Activated CD4-positive, alpha-beta memory T cell treated with anti-CD3 and anti-CD28 coated beads, Interleukin-2, amount 10 ng/mL, durations not matched to agents 7 days and 5 days (primary cell): ENCODE measurements around the gene ZNF304. TPM values are rescaled to one million over a fixed set of nuclear protein-coding genes. Genes with fewer than 3 reads are reported as not detected.
A peak's percentile ranks its signal among the peaks of the same experiment; 100 is the strongest.
"Not testable (repeated sequence)": the region's sequence is repeated elsewhere in the genome, so short reads cannot be mapped to it uniquely, and the experiment has no call there.

Experiments
- CTCF ChIA-PET: fragments of 350-600 bp; sonication (Branson Sonifier 250); formaldehyde crosslinking; loops from one replicate; lab custom pipeline; 2021; ENCODE audit warnings: antibody characterized with exemption, inconsistent platforms; lab: Charles Lee
- POLR2A ChIA-PET: fragments of 350-600 bp; sonication (Branson Sonifier 250); formaldehyde crosslinking; loops from one replicate; lab custom pipeline; 2021; ENCODE audit warnings: antibody characterized with exemption; lab: Charles Lee
- DNase-seq: peaks from one replicate; pipeline ENCODE4 v3.0.0-alpha.2; 2020
- H3K27ac Mint-ChIP-seq: one replicate; pipeline ENCODE4 v1.8.0; 2021; ENCODE audit warnings: mild to moderate bottlenecking, mixed read lengths
- H3K27me3 Mint-ChIP-seq: one replicate; pipeline ENCODE4 v1.8.0; 2021; ENCODE audit warnings: mixed read lengths
- H3K36me3 Mint-ChIP-seq: one replicate; pipeline ENCODE4 v1.8.0; 2021; ENCODE audit warnings: low read depth, mixed read lengths
- H3K4me1 Mint-ChIP-seq: one replicate; pipeline ENCODE4 v1.8.0; 2021; ENCODE audit warnings: mixed read lengths
- H3K4me3 Mint-ChIP-seq: one replicate; pipeline ENCODE4 v1.8.0; 2021; ENCODE audit warnings: mild to moderate bottlenecking, mixed read lengths
- H3K9me3 Mint-ChIP-seq: one replicate; pipeline ENCODE4 v1.8.0; 2021; ENCODE audit warnings: mixed read lengths
- total RNA-seq, 2 experiments: library from RNA; stranded (reverse); gene quantifications; one replicate each; pipeline ENCODE4 v1.2.3, GENCODE V29; 2021

The ZNF304 gene
- total RNA-seq, 2 experiments from 2014 or later, result 7.9 to 9.1 TPM

GRCh38 chr19:57363688-57364181, 12.7 kb downstream of the ZNF304 start:
- ChIA-PET CTCF (interaction anchor here (1.5 kb wide), 1 partner anchor 13 kb away, joined by 3 read pairs; the partner anchor contains the start of gene ZNF304), POLR2A (interaction anchor here (0.7 to 1.8 kb wide), 5 partner anchors 13 to 451 kb away, joined by 3 to 9 read pairs (median 3); partner anchors contain the start of genes ZNF304, ZNF416, ZNF548 and ZNF552)
- no peaks in the 10 kb centered on the region for H3K27me3 Mint-ChIP-seq
- peaks cover 17% of the 10 kb centered on the region for H3K4me1 Mint-ChIP-seq
- H3K4me3 Mint-ChIP-seq, result peak overlapping the region; percentile 82
- no peak for DNase-seq
- peaks cover 40% of the 10 kb centered on the region for H3K9me3 Mint-ChIP-seq
- peaks cover 42% of the 10 kb centered on the region for H3K36me3 Mint-ChIP-seq
- peak overlapping the region; percentile 90 for H3K27ac Mint-ChIP-seq

DNA sequence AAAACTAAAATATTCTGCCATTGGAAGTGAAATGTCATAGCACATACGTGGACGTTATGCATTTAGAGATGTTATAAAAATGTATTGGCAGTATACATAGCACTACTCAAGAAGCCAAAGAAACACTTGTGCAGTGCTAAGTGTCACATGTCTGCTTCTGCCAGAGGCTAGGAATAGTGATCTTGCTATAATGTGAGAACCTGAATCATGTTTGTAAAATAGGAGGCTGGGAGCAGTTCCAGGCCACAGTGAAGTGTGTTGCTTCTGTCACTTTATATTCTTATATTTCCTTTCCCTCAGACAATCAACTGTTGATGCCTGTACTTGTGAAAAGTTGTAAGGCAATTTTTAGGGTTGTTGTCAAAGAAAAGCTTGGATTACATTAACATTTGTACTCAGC, 15.7 kb downstream of the ZNF304 start:
- no peak overlapping the region for H3K27ac Mint-ChIP-seq
- no peak for DNase-seq
- ChIA-PET POLR2A (no interaction called here), CTCF (interaction anchor here (0.6 kb wide), 1 partner anchor 972 kb away, joined by 3 read pairs; no protein-coding TSS in a partner anchor)
- no peak overlapping the region for H3K4me3 Mint-ChIP-seq
- H3K27me3 Mint-ChIP-seq, result no peaks in the 10 kb centered on the region
- peaks cover 17% of the 10 kb centered on the region for H3K4me1 Mint-ChIP-seq
- H3K9me3 Mint-ChIP-seq, result peaks cover 41% of the 10 kb centered on the region
- H3K36me3 Mint-ChIP-seq, result peaks cover 58% of the 10 kb centered on the region

GRCh38 chr19:57374179-57374578, 23.1 kb downstream of the ZNF304 start:
- no peak overlapping the region for H3K27ac Mint-ChIP-seq
- H3K36me3 Mint-ChIP-seq, result peaks cover 94% of the 10 kb centered on the region
- H3K27me3 Mint-ChIP-seq, result no peaks in the 10 kb centered on the region
- H3K4me3 Mint-ChIP-seq, result no peak overlapping the region
- peaks cover 73% of the 10 kb centered on the region for H3K9me3 Mint-ChIP-seq
- DNase-seq, result no peak
- CTCF ChIA-PET, result no interaction called here
- POLR2A ChIA-PET, result no interaction called here
- no peaks in the 10 kb centered on the region for H3K4me1 Mint-ChIP-seq

DNA sequence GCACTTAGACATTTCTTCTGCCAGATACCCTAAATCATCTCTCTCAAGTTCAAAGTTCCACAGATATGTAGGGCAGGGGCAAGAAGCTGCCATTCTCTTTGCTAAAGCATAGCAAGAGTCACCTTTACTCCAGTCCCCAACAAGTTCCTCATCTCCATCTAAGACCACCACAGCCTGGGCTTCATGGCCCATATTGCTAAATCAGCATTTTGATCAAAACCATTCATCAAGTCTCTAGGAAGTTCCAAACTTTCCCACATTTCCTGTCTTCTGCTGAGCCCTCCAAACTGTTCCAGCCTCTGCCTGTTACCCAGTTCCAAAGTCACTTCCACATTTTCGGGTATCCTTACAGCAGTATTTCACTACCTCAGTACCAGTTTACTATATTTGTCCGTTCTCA, 23.6 kb downstream of the ZNF304 start:
- H3K27ac Mint-ChIP-seq, H3K4me3 Mint-ChIP-seq, CTCF ChIA-PET, H3K27me3 Mint-ChIP-seq, H3K4me1 Mint-ChIP-seq, POLR2A ChIA-PET, DNase-seq: not testable (repeated sequence)
- peaks cover 75% of the 10 kb centered on the region for H3K9me3 Mint-ChIP-seq
- H3K36me3 Mint-ChIP-seq, result peaks cover 95% of the 10 kb centered on the region

GRCh38 chr19:57376151-57376550, 25.1 kb downstream of the ZNF304 start:
- ChIA-PET POLR2A (no interaction called here), CTCF (no interaction called here)
- Mint-ChIP-seq H3K36me3 (peaks cover 88% of the 10 kb centered on the region), H3K27me3 (no peaks in the 10 kb centered on the region), H3K4me1 (no peaks in the 10 kb centered on the region), H3K9me3 (peaks cover 79% of the 10 kb centered on the region), H3K4me3 (no peak overlapping the region), H3K27ac (no peak overlapping the region)
- no peak for DNase-seq

- CTCF ChIA-PET, result no interaction called here
- POLR2A ChIA-PET, result no interaction called here
- no peak overlapping the region for H3K27ac Mint-ChIP-seq
- H3K4me1 Mint-ChIP-seq, result no peaks in the 10 kb centered on the region
- H3K4me3 Mint-ChIP-seq, result no peak overlapping the region
- no peaks in the 10 kb centered on the region for H3K27me3 Mint-ChIP-seq
- DNase-seq, result no peak
- peaks cover 67% of the 10 kb centered on the region for H3K9me3 Mint-ChIP-seq
- H3K36me3 Mint-ChIP-seq, result peaks cover 73% of the 10 kb centered on the region
These were observed 26.6 kb downstream of the ZNF304 start for GRCh38 chr19:57377498-57378146.

GRCh38 chr19:57380923-57381322, 29.9 kb downstream of the ZNF304 start:
- no peaks in the 10 kb centered on the region for H3K27me3 Mint-ChIP-seq
- POLR2A ChIA-PET, result no interaction called here
- DNase-seq, result no peak
- peaks cover 58% of the 10 kb centered on the region for H3K9me3 Mint-ChIP-seq
- H3K27ac Mint-ChIP-seq, result no peak overlapping the region
- no peak overlapping the region for H3K4me3 Mint-ChIP-seq
- CTCF ChIA-PET, result no interaction called here
- no peaks in the 10 kb centered on the region for H3K4me1 Mint-ChIP-seq
- peaks cover 41% of the 10 kb centered on the region for H3K36me3 Mint-ChIP-seq

- DNase-seq, result no peak
- ChIA-PET POLR2A (no interaction called here), CTCF (no interaction called here)
- no peaks in the 10 kb centered on the region for H3K4me1 Mint-ChIP-seq
- H3K4me3 Mint-ChIP-seq, result no peak overlapping the region
- H3K36me3 Mint-ChIP-seq, result peaks cover 25% of the 10 kb centered on the region
- H3K27ac Mint-ChIP-seq, result no peak overlapping the region
- peaks cover 55% of the 10 kb centered on the region for H3K9me3 Mint-ChIP-seq
- no peaks in the 10 kb centered on the region for H3K27me3 Mint-ChIP-seq
These were observed 31.9 kb downstream of the ZNF304 start for GRCh38 chr19:57382806-57383488.

DNA sequence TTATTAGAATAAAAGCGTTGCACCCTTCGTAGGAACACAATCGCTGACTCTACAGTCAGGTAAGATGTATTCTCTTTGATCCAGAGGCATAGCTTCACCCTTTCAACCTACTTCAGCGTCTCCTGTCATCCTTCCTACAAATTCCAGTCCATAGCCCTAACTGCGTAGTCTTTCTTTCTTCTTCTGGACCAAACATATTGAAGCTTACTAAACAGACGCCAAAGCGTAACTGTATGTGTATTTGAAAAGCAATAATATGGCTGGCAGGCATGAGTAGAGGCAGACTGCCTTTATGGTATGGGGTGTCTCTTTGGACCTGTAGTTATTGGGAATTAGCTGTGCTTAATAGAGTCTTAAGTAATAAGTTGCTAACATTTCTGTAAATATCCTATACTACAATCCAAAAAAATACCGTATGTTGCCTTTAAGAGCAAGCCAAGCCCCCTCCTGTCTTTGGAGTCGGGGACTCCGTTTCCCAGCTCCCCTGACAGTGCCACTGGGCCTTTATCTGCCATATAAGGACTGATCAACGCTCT, 38.2 kb downstream of the ZNF304 start:
- Mint-ChIP-seq H3K27ac (peak overlapping the region; percentile 87), H3K27me3 (no peaks in the 10 kb centered on the region), H3K4me1 (peaks cover 39% of the 10 kb centered on the region), H3K9me3 (peaks cover 38% of the 10 kb centered on the region), H3K36me3 (peaks cover 51% of the 10 kb centered on the region), H3K4me3 (peak overlapping the region; percentile 98)
- DNase-seq, result no peak
- ChIA-PET POLR2A (interaction anchor here (0.8 to 2.0 kb wide), 12 partner anchors 9 to 794 kb away, joined by 3 to 12 read pairs (median 4); partner anchors contain the start of genes TRAPPC2B, ZNF134, ZNF264 and ZNF417), CTCF (interaction anchor here (1.5 to 1.7 kb wide), 2 partner anchors 22 to 38 kb away, joined by 3 to 5 read pairs; partner anchors contain the start of gene ZNF304)

DNA sequence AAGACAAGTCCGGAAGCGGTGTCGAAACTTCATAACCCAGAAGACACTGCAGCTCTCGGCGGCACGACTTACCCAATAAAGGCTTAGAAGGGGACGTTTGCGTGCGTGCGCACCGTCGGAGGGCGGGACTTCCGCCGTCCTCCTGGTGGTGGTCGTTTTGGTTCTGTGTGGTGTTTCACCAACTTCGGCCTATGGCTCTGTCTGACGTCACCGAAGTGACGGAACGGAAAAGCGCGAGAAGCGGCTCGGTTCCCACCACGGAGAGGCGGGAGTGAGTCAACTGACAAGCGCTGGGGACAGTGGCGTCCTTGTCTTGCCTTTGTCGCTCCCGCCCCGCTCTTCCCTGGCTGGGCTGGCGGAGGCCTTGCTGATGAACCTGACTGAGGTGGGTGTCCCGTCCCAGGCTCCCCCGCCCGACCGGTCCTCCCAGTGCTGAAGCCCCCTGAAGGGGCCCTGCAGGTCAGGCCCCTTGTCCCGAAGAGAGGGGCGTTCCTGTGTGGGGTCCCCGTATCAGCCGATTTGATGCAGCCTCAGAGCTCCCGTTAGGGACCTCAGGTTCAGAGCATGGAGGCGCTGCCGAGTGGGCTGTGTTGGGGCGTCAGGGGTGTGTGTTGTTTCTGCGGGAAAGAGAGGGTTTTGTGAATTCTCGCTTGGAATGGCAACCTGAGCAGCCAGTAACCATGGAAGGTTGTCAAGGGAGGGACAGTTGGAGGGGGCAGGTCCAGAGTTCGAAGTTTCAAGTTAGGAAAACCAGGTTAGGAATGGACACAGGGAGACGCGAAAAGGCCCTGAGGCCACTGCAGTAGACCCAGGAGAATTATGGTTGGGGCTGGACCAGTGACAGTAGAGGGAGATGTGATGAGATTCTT, 38.9 kb downstream of the ZNF304 start, which contains the start of gene ZNF548:
Gene ZNF548, plus strand, starts transcription at position 125 of the 869 bp plus-strand sequence. Its CDS starts 246 bp downstream, at position 371.
- H3K36me3 Mint-ChIP-seq, result peaks cover 58% of the 10 kb centered on the region

GRCh38 chr19:57395710-57396109, 44.6 kb downstream of the ZNF304 start:
- peaks cover 90% of the 10 kb centered on the region for H3K36me3 Mint-ChIP-seq
- H3K27me3 Mint-ChIP-seq, result no peaks in the 10 kb centered on the region
- POLR2A ChIA-PET, result no interaction called here
- CTCF ChIA-PET, result no interaction called here
- DNase-seq, result no peak
- peaks cover 61% of the 10 kb centered on the region for H3K9me3 Mint-ChIP-seq
- no peak overlapping the region for H3K27ac Mint-ChIP-seq
- H3K4me1 Mint-ChIP-seq, result peaks cover 24% of the 10 kb centered on the region
- H3K4me3 Mint-ChIP-seq, result no peak overlapping the region

More for the DNA sequence above, 38.9 kb downstream of the ZNF304 start, which contains the start of gene ZNF548:
- POLR2A ChIA-PET, result interaction anchor here (0.8 to 2.0 kb wide), 11 partner anchors 9 to 794 kb away, joined by 3 to 12 read pairs (median 4); partner anchors contain the start of genes TRAPPC2B, ZNF264, ZNF417 and ZNF419
- CTCF ChIA-PET, result interaction anchor here (1.5 to 1.7 kb wide), 2 partner anchors 22 to 39 kb away, joined by 3 to 5 read pairs; partner anchors contain the start of gene ZNF304
- peaks cover 38% of the 10 kb centered on the region for H3K9me3 Mint-ChIP-seq
- peak within 1 kb of the TSS; percentile 87 for H3K27ac Mint-ChIP-seq
- H3K27me3 Mint-ChIP-seq, result no peaks in the 10 kb centered on the region
- H3K4me1 Mint-ChIP-seq, result peaks cover 43% of the 10 kb centered on the region
- peak within 1 kb of the TSS; percentile 98 for H3K4me3 Mint-ChIP-seq
- peak; percentile 95 for DNase-seq

GRCh38 chr19:57398868-57399267, 47.8 kb downstream of the ZNF304 start:
- Mint-ChIP-seq H3K27ac (no peak overlapping the region), H3K4me1 (peaks cover 9% of the 10 kb centered on the region), H3K4me3 (no peak overlapping the region), H3K27me3 (no peaks in the 10 kb centered on the region), H3K36me3 (peaks cover 82% of the 10 kb centered on the region), H3K9me3 (peaks cover 71% of the 10 kb centered on the region)
- DNase-seq, result no peak
- ChIA-PET POLR2A (interaction anchor here (0.7 kb wide), 1 partner anchor 9 kb away, joined by 3 read pairs; the partner anchor contains the start of gene ZNF548), CTCF (no interaction called here)
